Measurements from ENCODE around the gene PXMP2.

Gene PXMP2

GRCh38 chr12:132728502-132728901 lies 41.1 kb downstream of the PXMP2 start:
- no peak overlapping the region for H3K4me2 ChIP-seq (ENCODE audit: low read length)
- H3K4me1 ChIP-seq (ENCODE audit: insufficient read depth, low read length, severe bottlenecking), result no peaks in the 10 kb centered on the region
- H2AFZ ChIP-seq (ENCODE audit: low read length), result no peak overlapping the region
- H3K27me3 ChIP-seq (ENCODE audit: insufficient read depth, low read length), result no peaks in the 10 kb centered on the region
- peaks cover 96% of the 10 kb centered on the region for H3K36me3 ChIP-seq (ENCODE audit: insufficient read depth, low read length)
- H3K9ac ChIP-seq (ENCODE audit: low read length), result no peak overlapping the region
- no peak for TF ChIP-seq CTCF (IDR thresholded peaks at IDR 0.05; ENCODE audit: low read length)
- TF ChIP-seq EZH2 (IDR thresholded peaks at IDR 0.05; ENCODE audit: borderline replicate concordance, low read length), result no peak
- no peaks in the 10 kb centered on the region for H3K79me2 ChIP-seq (ENCODE audit: insufficient read depth, low read length)
- no peaks in the 10 kb centered on the region for H4K20me1 ChIP-seq (ENCODE audit: insufficient read depth, low read length)
- no peak overlapping the region for H3K27ac ChIP-seq (ENCODE audit: low read depth, low read length, poor library complexity, severe bottlenecking)
- no peak overlapping the region for H3K4me3 ChIP-seq (ENCODE audit: low read depth, low read length, poor library complexity, severe bottlenecking)
- H3K9me3 ChIP-seq (ENCODE audit: low read length), result no peaks in the 10 kb centered on the region
- H3K9me2 ChIP-seq (ENCODE audit: low read depth, low read length), result no peaks in the 10 kb centered on the region
- H3F3A ChIP-seq (ENCODE audit: insufficient read depth, low read length), result 0 out of 2 replicates have a peak, but pooled peaks cover 11% of the 10 kb centered on the region

- Histone ChIP-seq H3K4me2 (ENCODE audit: low read length) (no peak overlapping the region), H2AFZ (ENCODE audit: low read length) (no peak overlapping the region), H4K20me1 (ENCODE audit: insufficient read depth, low read length) (no peaks in the 10 kb centered on the region), H3K9me2 (ENCODE audit: low read depth, low read length) (no peaks in the 10 kb centered on the region), H3K9me3 (ENCODE audit: low read length) (no peaks in the 10 kb centered on the region), H3F3A (ENCODE audit: insufficient read depth, low read length) (0 out of 2 replicates have a peak, but pooled peaks cover 11% of the 10 kb centered on the region), H3K27ac (ENCODE audit: low read depth, low read length, poor library complexity, severe bottlenecking) (no peak overlapping the region), H3K79me2 (ENCODE audit: insufficient read depth, low read length) (no peaks in the 10 kb centered on the region), H3K36me3 (ENCODE audit: insufficient read depth, low read length) (peaks cover 96% of the 10 kb centered on the region), H3K9ac (ENCODE audit: low read length) (no peak overlapping the region), H3K4me1 (ENCODE audit: insufficient read depth, low read length, severe bottlenecking) (no peaks in the 10 kb centered on the region), H3K4me3 (ENCODE audit: low read depth, low read length, poor library complexity, severe bottlenecking) (no peak overlapping the region), H3K27me3 (ENCODE audit: insufficient read depth, low read length) (no peaks in the 10 kb centered on the region)
- TF ChIP-seq CTCF (IDR thresholded peaks at IDR 0.05; ENCODE audit: low read length) (no peak), EZH2 (IDR thresholded peaks at IDR 0.05; ENCODE audit: borderline replicate concordance, low read length) (no peak)
Measured at GRCh38 chr12:132729541-132730320, 42.3 kb downstream of the PXMP2 start.

GRCh38 chr12:132730353-132730752 lies 43.0 kb downstream of the PXMP2 start:
- H3K4me1 ChIP-seq (ENCODE audit: insufficient read depth, low read length, severe bottlenecking), result no peaks in the 10 kb centered on the region
- H3K27ac ChIP-seq (ENCODE audit: low read depth, low read length, poor library complexity, severe bottlenecking), result no peak overlapping the region
- H3K9me3 ChIP-seq (ENCODE audit: low read length), result no peaks in the 10 kb centered on the region
- no peak for TF ChIP-seq CTCF (IDR thresholded peaks at IDR 0.05; ENCODE audit: low read length)
- TF ChIP-seq EZH2 (IDR thresholded peaks at IDR 0.05; ENCODE audit: borderline replicate concordance, low read length), result no peak
- H2AFZ ChIP-seq (ENCODE audit: low read length), result no peak overlapping the region
- H3K4me3 ChIP-seq (ENCODE audit: low read depth, low read length, poor library complexity, severe bottlenecking), result no peak overlapping the region
- no peaks in the 10 kb centered on the region for H4K20me1 ChIP-seq (ENCODE audit: insufficient read depth, low read length)
- no peaks in the 10 kb centered on the region for H3K27me3 ChIP-seq (ENCODE audit: insufficient read depth, low read length)
- 0 out of 2 replicates have a peak, but pooled peaks cover 11% of the 10 kb centered on the region for H3F3A ChIP-seq (ENCODE audit: insufficient read depth, low read length)
- H3K79me2 ChIP-seq (ENCODE audit: insufficient read depth, low read length), result no peaks in the 10 kb centered on the region
- H3K4me2 ChIP-seq (ENCODE audit: low read length), result no peak overlapping the region
- H3K9me2 ChIP-seq (ENCODE audit: low read depth, low read length), result no peaks in the 10 kb centered on the region
- no peak overlapping the region for H3K9ac ChIP-seq (ENCODE audit: low read length)
- H3K36me3 ChIP-seq (ENCODE audit: insufficient read depth, low read length), result peaks cover 96% of the 10 kb centered on the region
